GM12891 (cell line): Measurements from ENCODE around the gene CMPK1.

Experiments
- DNase-seq: peaks from one replicate; pipeline ENCODE4 v3.0.0; 2011; ENCODE audit warnings: low spot score; ENCODE audit not compliant: insufficient read length
- FAIRE-seq: peaks from 2 replicates; lab custom pipeline; 2011; peaks lifted over from hg19 to GRCh38; lab: Jason Lieb, UNC
- PAX5 ChIP-seq: IDR thresholded peaks from 2 replicates; pipeline ENCODE4 v1.6.1; 2011; ENCODE audit warnings: low read length, moderate library complexity, mild to moderate bottlenecking; ENCODE audit not compliant: insufficient read depth, severe bottlenecking
- POLR2A ChIP-seq: IDR thresholded peaks from 2 replicates; pipeline ENCODE4 v1.6.1; 2011; ENCODE audit warnings: low read depth, low read length, control low read depth
- POLR2AphosphoS5 ChIP-seq: IDR thresholded peaks from 2 replicates; pipeline ENCODE4 v1.6.1; 2011; ENCODE audit warnings: low read depth, low read length, control low read depth
- POU2F2 ChIP-seq: IDR thresholded peaks from 2 replicates; pipeline ENCODE4 v1.6.1; 2011; ENCODE audit warnings: low read depth, mild to moderate bottlenecking, control low read depth, low read length, moderate library complexity
- SPI1 ChIP-seq: IDR thresholded peaks from 2 replicates; pipeline ENCODE4 v1.6.1; 2011; ENCODE audit warnings: low read depth, low read length, control low read depth
- TAF1 ChIP-seq: IDR thresholded peaks from 2 replicates; pipeline ENCODE4 v1.6.1; 2011; ENCODE audit warnings: low read depth, low read length, control low read depth

CMPK1 gene

GRCh38 chr1:47393141-47393540 is 59.6 kb downstream of the CMPK1 start:
- DNase-seq (no peak), FAIRE-seq (no peak)
- no peak for TF ChIP-seq PAX5
- no peak for TF ChIP-seq POLR2AphosphoS5
- TF ChIP-seq SPI1, result no peak
- no peak for TF ChIP-seq POLR2A
- TF ChIP-seq POU2F2, result no peak
- TF ChIP-seq TAF1, result no peak

GRCh38 chr1:47395433-47395832 is 61.8 kb downstream of the CMPK1 start:
- no peak for TF ChIP-seq SPI1
- TF ChIP-seq POU2F2, result no peak
- no peak for TF ChIP-seq POLR2AphosphoS5
- no peak for TF ChIP-seq PAX5
- DNase-seq (no peak), FAIRE-seq (no peak)

DNA sequence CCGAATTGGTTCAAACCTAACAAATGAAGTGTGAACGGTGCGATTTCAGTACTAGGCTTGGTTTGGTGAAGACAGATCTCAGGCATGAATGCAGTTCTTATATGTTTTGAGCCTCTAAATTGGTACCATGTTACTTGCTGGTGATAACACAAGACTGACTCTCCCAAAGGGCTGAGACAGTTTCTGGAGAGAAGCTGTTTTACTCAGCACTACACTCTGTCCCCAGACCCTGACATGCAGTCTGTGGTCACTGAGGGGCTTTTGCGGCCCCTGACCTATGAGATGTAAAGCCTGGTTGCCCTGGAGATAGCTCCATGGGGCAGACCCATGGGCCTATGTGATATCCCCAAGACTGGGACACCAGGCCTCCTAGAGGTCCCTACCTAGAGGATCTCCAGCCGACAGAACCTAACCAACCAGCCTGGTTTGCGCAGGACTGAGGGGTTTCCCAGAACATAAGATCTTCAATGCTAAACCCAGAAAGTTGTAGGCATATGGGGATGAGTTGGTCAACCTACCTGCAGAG is 63.1 kb downstream of the CMPK1 start:
- FAIRE-seq (no peak), DNase-seq (no peak)
- TF ChIP-seq POLR2AphosphoS5, result no peak
- TF ChIP-seq PAX5, result no peak
- TF ChIP-seq TAF1, result no peak
- no peak for TF ChIP-seq POU2F2
- TF ChIP-seq POLR2A, result no peak
- no peak for TF ChIP-seq SPI1

GRCh38 chr1:47399138-47399845 is 65.7 kb downstream of the CMPK1 start:
- no peak for DNase-seq
- TF ChIP-seq SPI1, result peak; percentile 88
- TF ChIP-seq POLR2AphosphoS5, result no peak
- FAIRE-seq, result no peak

GRCh38 chr1:47399846-47400155 is 66.2 kb downstream of the CMPK1 start:
- TF ChIP-seq PAX5 (no peak), POLR2A (no peak), POLR2AphosphoS5 (no peak), SPI1 (no peak), POU2F2 (no peak), TAF1 (no peak)
- DNase-seq, result no peak
- no peak for FAIRE-seq

DNA sequence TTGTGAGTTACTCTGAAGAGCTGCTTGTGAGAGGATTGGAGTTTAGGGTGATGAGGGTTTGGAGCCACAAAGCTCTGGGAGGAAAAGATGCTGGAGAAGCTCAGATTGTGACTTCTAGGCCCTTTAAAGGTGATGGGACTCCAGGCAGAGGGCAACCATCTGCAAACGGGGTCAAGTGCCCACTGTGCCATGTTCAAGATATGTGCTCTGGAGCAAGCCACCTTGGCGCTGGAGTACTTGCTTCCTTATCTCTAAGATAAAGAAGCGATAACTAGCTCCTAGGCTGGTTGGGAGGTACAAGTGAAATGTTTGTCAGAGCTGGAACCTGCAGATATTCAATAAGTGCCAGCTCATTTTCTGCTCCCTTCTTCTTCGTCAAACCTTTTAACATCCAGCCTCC is 68.2 kb downstream of the CMPK1 start:
- TF ChIP-seq POLR2A (no peak), POLR2AphosphoS5 (no peak), PAX5 (no peak), POU2F2 (no peak), TAF1 (no peak)
- FAIRE-seq, result no peak
- no peak for DNase-seq

- no peak for DNase-seq
- TF ChIP-seq POU2F2, result no peak
- TF ChIP-seq SPI1, result no peak
- no peak for FAIRE-seq
These were observed 69.0 kb downstream of the CMPK1 start for GRCh38 chr1:47402591-47402990.

DNA sequence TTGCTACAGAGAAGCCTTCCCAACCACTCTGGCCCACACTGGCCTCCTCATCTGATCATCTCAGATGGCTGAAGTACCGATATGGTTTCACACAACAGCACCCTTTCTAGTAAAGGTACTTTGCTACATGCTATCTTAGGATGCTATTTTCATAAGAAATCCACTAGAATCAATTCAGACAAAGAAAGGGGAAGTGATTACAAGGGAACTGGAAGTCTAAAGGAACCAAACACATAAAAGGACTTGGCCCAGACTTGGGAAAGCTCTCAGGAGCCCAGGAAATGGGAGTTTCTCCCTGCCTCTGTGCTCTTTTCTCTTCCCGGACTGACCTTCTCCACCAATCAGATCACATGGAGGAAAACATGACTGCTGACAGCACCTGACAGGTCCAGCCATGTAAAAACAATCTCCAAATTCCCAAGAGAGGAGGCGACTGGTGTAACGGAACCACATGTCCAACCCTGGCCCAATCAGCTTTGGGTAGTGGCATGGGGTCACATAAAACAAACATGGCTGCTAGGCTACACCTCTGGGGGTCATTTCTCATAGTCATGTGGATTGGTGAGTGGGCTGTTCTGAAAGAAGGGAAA is 69.8 kb downstream of the CMPK1 start:
- FAIRE-seq (no peak), DNase-seq (no peak)
- TF ChIP-seq PAX5, result no peak
- peak; percentile 28; the same call in 1 of the 2 replicates for TF ChIP-seq SPI1
- no peak for TF ChIP-seq POLR2A
- no peak for TF ChIP-seq POLR2AphosphoS5
- no peak for TF ChIP-seq TAF1

DNA sequence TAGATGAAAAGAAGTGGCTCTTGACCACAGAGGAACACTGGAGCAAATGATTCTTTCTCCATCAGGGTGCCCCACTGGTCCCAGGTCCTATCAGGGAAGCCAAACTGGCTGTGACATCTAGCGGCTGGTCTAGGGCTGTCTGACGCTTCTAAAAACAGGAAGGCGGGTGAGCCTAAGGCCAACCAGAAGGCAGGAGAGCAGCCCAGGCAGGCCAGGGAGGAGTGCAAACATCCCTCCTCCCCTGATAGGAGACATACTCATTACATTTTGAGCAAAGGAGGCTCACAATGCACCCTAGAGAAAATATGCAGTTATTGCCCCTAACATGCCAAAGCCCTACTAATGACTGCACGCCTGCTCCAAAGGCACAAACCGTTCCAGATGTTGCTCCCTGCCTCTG is 72.1 kb downstream of the CMPK1 start:
- FAIRE-seq, result no peak
- no peak for DNase-seq
- no peak for TF ChIP-seq TAF1
- TF ChIP-seq PAX5, result no peak
- no peak for TF ChIP-seq POLR2A
- TF ChIP-seq SPI1, result no peak
- TF ChIP-seq POU2F2, result no peak
- no peak for TF ChIP-seq POLR2AphosphoS5

- FAIRE-seq (no peak), DNase-seq (no peak)
- TF ChIP-seq POU2F2 (no peak), POLR2AphosphoS5 (no peak)
These were observed 73.4 kb downstream of the CMPK1 start for GRCh38 chr1:47406966-47407365.
